ENCODE measurements around the gene HEBP2. TPM values are rescaled to one million over a fixed set of nuclear protein-coding genes. Genes with fewer than 3 reads are reported as not detected.

The HEBP2 gene
- total RNA-seq, 1 donor from 2014 or later = 40.5 TPM

GRCh38 chr6:138370631-138371451, 33.2 kb upstream of the HEBP2 start:
- H4K20me1 ChIP-seq (ENCODE audit: insufficient read depth, low read length) = no peaks in the 10 kb centered on the region
- no peak overlapping the region for H3K4me3 ChIP-seq (ENCODE audit: insufficient read depth, low read depth, low read length)
- no peaks in the 10 kb centered on the region for H3K79me2 ChIP-seq (ENCODE audit: insufficient read depth, low read length)
- FAIRE-seq (no peak), DNase-seq (ENCODE audit: low read depth) (no peak)
- Mint-ChIP-seq H3K36me3 (ENCODE audit: low read depth, unreplicated experiment) (no peaks in the 10 kb centered on the region), H3K9me3 (ENCODE audit: unreplicated experiment) (peaks cover 4% of the 10 kb centered on the region), H3K27me3 (ENCODE audit: low read depth, unreplicated experiment) (no peaks in the 10 kb centered on the region), H3K27ac (ENCODE audit: unreplicated experiment) (no peak overlapping the region), H3K4me1 (ENCODE audit: low read depth, unreplicated experiment) (peaks cover 4% of the 10 kb centered on the region), H3K4me3 (ENCODE audit: unreplicated experiment) (no peak overlapping the region)
- no peak overlapping the region for H3K27ac ChIP-seq (ENCODE audit: low read depth, low read length)
- no peaks in the 10 kb centered on the region for H3K27me3 ChIP-seq (ENCODE audit: insufficient read depth, low read length)
- no peaks in the 10 kb centered on the region for H3K36me3 ChIP-seq (ENCODE audit: insufficient read depth, low read length)
- H3K4me2 ChIP-seq (ENCODE audit: low read length) = no peak overlapping the region
- H3K4me1 ChIP-seq (ENCODE audit: insufficient read depth, low read length) = peaks cover 4% of the 10 kb centered on the region
- H3K9ac ChIP-seq (ENCODE audit: low read length) = no peak overlapping the region
- no peak for TF ChIP-seq CTCF (IDR thresholded peaks at IDR 0.05; ENCODE audit: insufficient read depth, low read depth, low read length)
- TF ChIP-seq EZH2 (IDR thresholded peaks at IDR 0.05; ENCODE audit: insufficient read depth, low read length) = no peak
- no peak overlapping the region for H2AFZ ChIP-seq (ENCODE audit: low read depth, low read length)
- no peaks in the 10 kb centered on the region for H3K9me3 ChIP-seq (ENCODE audit: insufficient read depth, low read depth, low read length)

GRCh38 chr6:138371452-138371711, 32.6 kb upstream of the HEBP2 start:
- H3K36me3 ChIP-seq (ENCODE audit: insufficient read depth, low read length) = no peaks in the 10 kb centered on the region
- no peak for FAIRE-seq

More at GRCh38 chr6:138371452-138371711, 32.6 kb upstream of the HEBP2 start:
- no peak for DNase-seq (ENCODE audit: low read depth)
- Histone ChIP-seq H3K4me3 (ENCODE audit: insufficient read depth, low read depth, low read length) (no peak overlapping the region), H3K27ac (ENCODE audit: low read depth, low read length) (no peak overlapping the region), H3K9ac (ENCODE audit: low read length) (no peak overlapping the region), H4K20me1 (ENCODE audit: insufficient read depth, low read length) (no peaks in the 10 kb centered on the region), H3K79me2 (ENCODE audit: insufficient read depth, low read length) (no peaks in the 10 kb centered on the region), H2AFZ (ENCODE audit: low read depth, low read length) (no peak overlapping the region), H3K4me2 (ENCODE audit: low read length) (no peak overlapping the region), H3K27me3 (ENCODE audit: insufficient read depth, low read length) (no peaks in the 10 kb centered on the region), H3K9me3 (ENCODE audit: insufficient read depth, low read depth, low read length) (no peaks in the 10 kb centered on the region), H3K4me1 (ENCODE audit: insufficient read depth, low read length) (peaks cover 4% of the 10 kb centered on the region)
- H3K27ac Mint-ChIP-seq (ENCODE audit: unreplicated experiment) = no peak overlapping the region
- peaks cover 4% of the 10 kb centered on the region for H3K9me3 Mint-ChIP-seq (ENCODE audit: unreplicated experiment)
- H3K4me1 Mint-ChIP-seq (ENCODE audit: low read depth, unreplicated experiment) = peaks cover 4% of the 10 kb centered on the region
- H3K27me3 Mint-ChIP-seq (ENCODE audit: low read depth, unreplicated experiment) = no peaks in the 10 kb centered on the region
- no peak overlapping the region for H3K4me3 Mint-ChIP-seq (ENCODE audit: unreplicated experiment)
- H3K36me3 Mint-ChIP-seq (ENCODE audit: low read depth, unreplicated experiment) = no peaks in the 10 kb centered on the region
- no peak for TF ChIP-seq EZH2 (IDR thresholded peaks at IDR 0.05; ENCODE audit: insufficient read depth, low read length)
- no peak for TF ChIP-seq CTCF (IDR thresholded peaks at IDR 0.05; ENCODE audit: insufficient read depth, low read depth, low read length)

Measured in astrocyte (in vitro differentiated cells and primary cell).